Esophagus squamous epithelium (tissue), 5 donors: ENCODE measurements around the gene RSPH6A. TPM values are rescaled to one million over a fixed set of nuclear protein-coding genes. Genes with fewer than 3 reads are reported as not detected.

ENCODE experiments used
- DNase-seq: peaks from one replicate; lab custom pipeline; 2025; lab: John Stamatoyannopoulos, UW
- H3K27ac ChIP-seq, 4 donors: fragments of 200-600 bp; sonication (generic); one replicate each; pipeline ENCODE4 v1.5.1; 2016 to 2019; ENCODE audit warnings: mild to moderate bottlenecking in 1 of 4
- H3K27me3 ChIP-seq, 4 donors: fragments of 200-600 bp; sonication (generic); 1 replicate in 3 of 4; 2 replicates in 1 of 4; pipeline versions ENCODE4 v1.5.1 to v1.6.0; 2017 to 2021; ENCODE audit warnings: antibody characterized with exemption in 1 of 4
- H3K36me3 ChIP-seq, 3 donors: fragments of 200-600 bp; sonication (generic); one replicate each; pipeline ENCODE4 v1.5.1; 2016 to 2019
- H3K4me1 ChIP-seq, 3 donors: fragments of 200-600 bp; sonication (generic); one replicate each; pipeline ENCODE4 v1.5.1; 2017 to 2019
- H3K4me3 ChIP-seq, 4 donors: fragments of 200-600 bp; sonication (generic); 1 replicate in 3 of 4; 2 replicates in 1 of 4; pipeline ENCODE4 v1.5.1; 2016 to 2019; ENCODE audit warnings: mild to moderate bottlenecking in 2 of 4, moderate library complexity in 1 of 4
- H3K9me3 ChIP-seq, 3 donors: fragments of 200-600 bp; sonication (generic); one replicate each; pipeline ENCODE4 v1.5.1; 2016 to 2019
- CTCF ChIP-seq, 6 experiments: fragments of 450-650 bp in 4 of 6; fragments of 200-600 bp in 2 of 6; sonication (generic) in 2 of 6; IDR thresholded peaks; one replicate each; pipeline ENCODE4 v1.5.1; 2016 to 2019; ENCODE audit warnings: antibody characterized with exemption in 6 of 6, mild to moderate bottlenecking in 4 of 6, moderate library complexity in 4 of 6
- POLR2A ChIP-seq, 4 donors: fragments of 450-650 bp; IDR thresholded peaks; one replicate each; pipeline ENCODE4 v1.6.1; 2017; ENCODE audit warnings: antibody characterized with exemption in 4 of 4, mild to moderate bottlenecking in 4 of 4, moderate library complexity in 3 of 4
- WGBS, 2 donors: methylation state at CpG; one replicate each; pipeline ENCODE4 v1.1.5; 2018; 5-methylcytosine and 5-hydroxymethylcytosine counted together
- intact Hi-C: fragments of 100-400 bp; cut with DNase I; formaldehyde crosslinking; loops from one replicate; pipeline ENCODE4 v1.15.0; 2022
- total RNA-seq, 4 donors: library from RNA; depleted of rRNA; stranded (reverse); fragments of >200 nt; gene quantifications; one replicate each; pipeline ENCODE4 v1.1.0, GENCODE V29; 2016
- donor health status: DM: yes; HTN: yes; CAD: no.

The RSPH6A gene
- total RNA-seq, 4 donors from 2014 or later, result 0.19 TPM; not detected in 3

GRCh38 chr19:45768984-45769782 is 45.9 kb downstream of the RSPH6A start, which contains the start of gene SIX5:
SIX5 (minus strand) TSS chr19:45769252; CDS start chr19:45768844, 408 bp downstream.
- peaks cover 0 to 32% (median 0%) of the 10 kb centered on the region in 3 donors for H3K36me3 ChIP-seq
- DNase-seq, result peak; percentile 70
- H3K4me1 ChIP-seq, result peaks cover 25 to 61% (median 38%) of the 10 kb centered on the region in 3 donors
- TF ChIP-seq CTCF (IDR thresholded peaks at IDR 0.05), result peak in 1 of 6 experiments; percentile 39
- TF ChIP-seq POLR2A (IDR thresholded peaks at IDR 0.05), result peak in 3 of 4 donors; percentile 33 to 85 (median 84)
- peak within 1 kb of the TSS; percentile 85 to 98 (median 96) for H3K27ac ChIP-seq
- peaks cover 0 to 8% (median 0%) of the 10 kb centered on the region in 4 donors for H3K27me3 ChIP-seq
- no peaks in the 10 kb centered on the region for H3K9me3 ChIP-seq
- H3K4me3 ChIP-seq, result peak within 1 kb of the TSS; percentile 73 to 79 (median 77)
- intact Hi-C loops, result loop anchor here (10.0 kb wide), 1 partner anchor 54 kb away; no protein-coding TSS in a partner anchor
- WGBS, 2 donors, result 1 to 2% methylated on average over 7 to 27 of the region's 70 CpGs

- intact Hi-C loops, result loop anchor here (10.0 kb wide), 1 partner anchor 54 kb away; no protein-coding TSS in a partner anchor
- Histone ChIP-seq H3K36me3 (peaks cover 0 to 30% (median 0%) of the 10 kb centered on the region in 3 donors), H3K4me3 (peak overlapping the region; percentile 73 to 79 (median 77)), H3K4me1 (peaks cover 25 to 66% (median 42%) of the 10 kb centered on the region in 3 donors), H3K27ac (peak overlapping the region; percentile 85 to 98 (median 96)), H3K9me3 (no peaks in the 10 kb centered on the region), H3K27me3 (peaks cover 0 to 8% (median 0%) of the 10 kb centered on the region in 4 donors)
- DNase-seq, result no peak
- TF ChIP-seq CTCF (IDR thresholded peaks at IDR 0.05), result no peak
- no peak for TF ChIP-seq POLR2A (IDR thresholded peaks at IDR 0.05)
- 0% methylated on average over 4 to 11 of the region's 33 CpGs for WGBS, 2 donors
Observed at GRCh38 chr19:45768655-45768983, 46.5 kb downstream of the RSPH6A start.

GRCh38 chr19:45767881-45768654 is 47.0 kb downstream of the RSPH6A start:
- H3K27ac ChIP-seq, result peak overlapping the region; percentile 85 to 98 (median 96)
- peaks cover 25 to 69% (median 42%) of the 10 kb centered on the region in 3 donors for H3K4me1 ChIP-seq
- DNase-seq, result no peak
- peak overlapping the region; percentile 73 to 79 (median 77) for H3K4me3 ChIP-seq
- no peaks in the 10 kb centered on the region for H3K9me3 ChIP-seq
- H3K27me3 ChIP-seq, result peaks cover 0 to 8% (median 0%) of the 10 kb centered on the region in 4 donors
- intact Hi-C loops, result loop anchor here (10.0 kb wide), 1 partner anchor 53 kb away; no protein-coding TSS in a partner anchor
- peaks cover 0 to 25% (median 0%) of the 10 kb centered on the region in 3 donors for H3K36me3 ChIP-seq
- 0% methylated on average over 19 of the region's 102 CpGs; no CpG with 5 or more reads in 1 of the 2 donors for WGBS, 2 donors
- peak in 1 of 4 donors; percentile 53 for TF ChIP-seq POLR2A (IDR thresholded peaks at IDR 0.05)
- no peak for TF ChIP-seq CTCF (IDR thresholded peaks at IDR 0.05)

GRCh38 chr19:45767410-45767880 is 47.7 kb downstream of the RSPH6A start:
- no peak for TF ChIP-seq CTCF (IDR thresholded peaks at IDR 0.05)
- peak in 2 of 4 donors; percentile 53 to 69 for TF ChIP-seq POLR2A (IDR thresholded peaks at IDR 0.05)
- Histone ChIP-seq H3K36me3 (peaks cover 0 to 19% (median 0%) of the 10 kb centered on the region in 3 donors), H3K27me3 (peaks cover 0 to 8% (median 0%) of the 10 kb centered on the region in 4 donors), H3K4me3 (peak overlapping the region; percentile 73 to 79 (median 77)), H3K27ac (peak overlapping the region; percentile 85 to 98 (median 96)), H3K9me3 (no peaks in the 10 kb centered on the region), H3K4me1 (peaks cover 25 to 74% (median 42%) of the 10 kb centered on the region in 3 donors)
- DNase-seq, result no peak
- WGBS, 2 donors, result 9% methylated on average over 13 of the region's 31 CpGs; no CpG with 5 or more reads in 1 of the 2 donors
- intact Hi-C loops, result loop anchor here (10.0 kb wide), 1 partner anchor 53 kb away; no protein-coding TSS in a partner anchor
